ENCODE data around the gene BBOF1.

- TF ChIP-seq CTCF (conservative IDR thresholded peaks at IDR 0.05): no peak
- TF ChIP-seq EZH2 (IDR thresholded peaks at IDR 0.05; ENCODE audit: low read depth): no peak
Measured at GRCh38 chr14:73998726-73999125, 20.4 kb upstream of the BBOF1 start.

Data from PC-9 (cell line).